Measurements from ENCODE around the gene SMIM1. TPM values are rescaled to one million over a fixed set of nuclear protein-coding genes. Genes with fewer than 3 reads are reported as not detected.
"Not testable (repeated sequence)": the region's sequence is repeated elsewhere in the genome, so short reads cannot be mapped to it uniquely, and the experiment has no call there.

SMIM1 gene
- total RNA-seq, 3 donors from 2014 or later (not counting 1 experiment from before 2014, with no cell fraction given) = 0.78 to 2.6 (median 1.6) TPM

DNA sequence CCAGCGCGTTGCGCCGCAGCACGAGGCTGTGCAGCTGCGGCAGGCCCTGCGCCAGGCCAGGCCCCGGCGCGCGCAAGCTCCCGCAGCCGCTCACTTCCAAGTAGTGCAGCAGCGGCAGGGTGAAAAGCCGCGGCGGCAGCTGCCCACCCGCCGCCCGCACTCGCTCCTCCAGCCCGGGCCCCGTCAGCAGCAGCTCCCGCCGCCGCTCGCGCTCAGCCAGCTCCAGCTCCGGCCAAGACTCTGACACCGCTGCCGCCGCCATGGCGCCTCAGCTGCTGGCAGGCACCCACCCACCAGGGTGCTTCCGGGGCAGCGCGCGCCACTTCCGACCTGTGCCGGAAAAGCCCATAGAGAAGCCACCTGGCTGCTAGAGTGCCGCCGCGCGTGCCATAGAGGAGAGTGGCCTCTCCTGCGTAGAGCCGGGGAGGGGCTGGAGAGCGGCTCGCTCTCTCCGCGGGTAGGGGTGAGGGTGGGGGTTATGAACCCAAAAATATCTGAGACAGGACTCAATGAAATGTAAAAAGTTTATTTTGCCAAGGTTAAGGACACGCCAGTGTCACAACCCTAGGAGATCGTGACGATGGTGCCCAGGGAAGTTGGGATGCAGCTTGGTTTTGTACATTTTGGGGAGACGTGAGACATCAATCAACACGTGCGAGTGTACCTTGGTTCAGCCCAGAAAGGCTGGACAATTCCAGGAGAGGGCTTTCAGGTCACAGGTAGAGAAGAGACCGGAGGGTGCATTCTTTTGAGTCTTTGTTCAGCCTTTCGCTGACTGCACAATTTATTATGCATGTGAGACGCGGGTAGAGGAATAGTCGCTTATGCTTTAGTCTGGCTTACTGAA, 23.9 kb downstream of the SMIM1 start, which contains the start of gene LRRC47:
Gene LRRC47, minus strand, starts transcription at position 284 of the 847 bp plus-strand sequence. Its CDS starts 22 bp downstream, at position 262.
- DNase-seq (peak; percentile 92 to 95), ATAC-seq (peak; percentile 99 to 100 (median 99))
- no peaks in the 10 kb centered on the region for H3K27me3 ChIP-seq (ENCODE audit: control insufficient read depth, insufficient read depth, low read length)
- peaks cover 0 to 5% of the 10 kb centered on the region in 2 donors for H3K27me3 Mint-ChIP-seq (ENCODE audit: low read depth in 2 of 2)
- peaks cover 33% of the 10 kb centered on the region for H3K4me1 ChIP-seq (ENCODE audit: control insufficient read depth, insufficient read depth, low read length)
- 6% methylated on average over 60 of the region's 60 CpGs for WGBS (ENCODE audit: insufficient coverage)
- peak within 1 kb of the TSS; percentile 90 for H3K4me3 Mint-ChIP-seq
- H3K36me3 ChIP-seq (ENCODE audit: control insufficient read depth, insufficient read depth, low read length) = peaks cover 8% of the 10 kb centered on the region
- no peaks in the 10 kb centered on the region for H3K9me3 ChIP-seq (ENCODE audit: control insufficient read depth, insufficient read depth, low read length)
- H3K36me3 Mint-ChIP-seq = no peaks in the 10 kb centered on the region
- peak within 1 kb of the TSS; percentile 44 for H3K4me3 ChIP-seq (ENCODE audit: low read length)
- H3K27ac Mint-ChIP-seq = peak within 1 kb of the TSS; percentile 61 to 85
- peak within 1 kb of the TSS; percentile 61 for H3K27ac ChIP-seq (ENCODE audit: low read length)
- intact Hi-C loops (cut with micrococcal nuclease) = loop anchor here (1.0 kb wide), 2 partner anchors 61 to 104 kb away; partner anchors contain the start of genes C1orf174, CEP104 and DFFB
- no peaks in the 10 kb centered on the region for H3K9me3 Mint-ChIP-seq
- H3K4me1 Mint-ChIP-seq = peaks cover 18 to 38% of the 10 kb centered on the region in 2 donors
- TF ChIP-seq, protein P1, sequence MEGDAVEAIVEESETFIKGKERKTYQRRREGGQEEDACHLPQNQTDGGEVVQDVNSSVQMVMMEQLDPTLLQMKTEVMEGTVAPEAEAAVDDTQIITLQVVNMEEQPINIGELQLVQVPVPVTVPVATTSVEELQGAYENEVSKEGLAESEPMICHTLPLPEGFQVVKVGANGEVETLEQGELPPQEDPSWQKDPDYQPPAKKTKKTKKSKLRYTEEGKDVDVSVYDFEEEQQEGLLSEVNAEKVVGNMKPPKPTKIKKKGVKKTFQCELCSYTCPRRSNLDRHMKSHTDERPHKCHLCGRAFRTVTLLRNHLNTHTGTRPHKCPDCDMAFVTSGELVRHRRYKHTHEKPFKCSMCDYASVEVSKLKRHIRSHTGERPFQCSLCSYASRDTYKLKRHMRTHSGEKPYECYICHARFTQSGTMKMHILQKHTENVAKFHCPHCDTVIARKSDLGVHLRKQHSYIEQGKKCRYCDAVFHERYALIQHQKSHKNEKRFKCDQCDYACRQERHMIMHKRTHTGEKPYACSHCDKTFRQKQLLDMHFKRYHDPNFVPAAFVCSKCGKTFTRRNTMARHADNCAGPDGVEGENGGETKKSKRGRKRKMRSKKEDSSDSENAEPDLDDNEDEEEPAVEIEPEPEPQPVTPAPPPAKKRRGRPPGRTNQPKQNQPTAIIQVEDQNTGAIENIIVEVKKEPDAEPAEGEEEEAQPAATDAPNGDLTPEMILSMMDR (IDR thresholded peaks at IDR 0.05) = no peak

DNA sequence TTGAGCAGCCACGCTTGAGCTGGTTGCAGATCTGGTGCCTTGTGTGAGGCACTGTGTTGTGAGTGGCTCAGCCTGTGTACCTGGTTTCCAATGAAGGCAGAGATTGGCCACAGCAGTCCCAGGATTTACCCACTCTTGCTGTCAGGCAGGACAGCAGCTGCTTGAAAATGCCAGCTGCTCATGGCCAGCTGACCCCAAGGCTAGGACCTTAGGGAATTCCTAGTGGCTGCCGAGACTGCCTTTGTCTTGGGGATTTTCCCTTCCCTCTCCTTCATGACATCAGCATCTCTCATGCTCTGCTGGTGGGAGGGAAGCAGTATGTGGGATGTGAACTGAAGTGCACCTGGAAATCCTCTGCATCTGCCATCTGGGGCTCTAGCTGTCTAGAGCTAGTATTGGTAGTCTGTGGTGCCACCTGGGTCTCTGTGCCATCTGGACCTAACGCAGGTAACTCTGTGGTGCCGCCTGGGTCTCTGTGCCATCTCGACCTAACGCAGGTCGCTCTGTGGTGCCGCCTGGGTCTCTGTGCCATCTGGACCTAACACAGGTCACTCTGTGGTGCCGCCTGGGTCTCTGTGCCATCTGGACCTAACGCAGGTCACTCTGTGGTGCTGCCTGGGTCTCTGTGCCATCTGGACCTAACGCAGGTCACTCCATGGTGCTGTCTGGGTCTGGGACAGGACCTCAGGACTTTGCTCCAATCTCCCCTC, 27.6 kb downstream of the SMIM1 start:
- H3K27me3 ChIP-seq (ENCODE audit: control insufficient read depth, insufficient read depth, low read length) = peaks cover 8% of the 10 kb centered on the region
- no peaks in the 10 kb centered on the region for H3K9me3 ChIP-seq (ENCODE audit: control insufficient read depth, insufficient read depth, low read length)
- Mint-ChIP-seq H3K36me3 (no peaks in the 10 kb centered on the region), H3K9me3 (no peaks in the 10 kb centered on the region), H3K4me3 (no peak overlapping the region), H3K27me3 (ENCODE audit: low read depth in 2 of 2) (peaks cover 22 to 27% of the 10 kb centered on the region in 2 donors), H3K27ac (no peak overlapping the region), H3K4me1 (peaks cover 18 to 19% of the 10 kb centered on the region in 2 donors)
- intact Hi-C loops (cut with micrococcal nuclease) = no loop called here
- WGBS (ENCODE audit: insufficient coverage) = 95% methylated on average over 10 of the region's 11 CpGs
- no peak overlapping the region for H3K27ac ChIP-seq (ENCODE audit: low read length)
- H3K4me3 ChIP-seq (ENCODE audit: low read length) = no peak overlapping the region
- H3K4me1 ChIP-seq (ENCODE audit: control insufficient read depth, insufficient read depth, low read length) = peaks cover 15% of the 10 kb centered on the region
- TF ChIP-seq, protein P1 (IDR thresholded peaks at IDR 0.05) = no peak
- ATAC-seq = no peak
- DNase-seq = no peak
- H3K36me3 ChIP-seq (ENCODE audit: control insufficient read depth, insufficient read depth, low read length) = no peaks in the 10 kb centered on the region

DNA sequence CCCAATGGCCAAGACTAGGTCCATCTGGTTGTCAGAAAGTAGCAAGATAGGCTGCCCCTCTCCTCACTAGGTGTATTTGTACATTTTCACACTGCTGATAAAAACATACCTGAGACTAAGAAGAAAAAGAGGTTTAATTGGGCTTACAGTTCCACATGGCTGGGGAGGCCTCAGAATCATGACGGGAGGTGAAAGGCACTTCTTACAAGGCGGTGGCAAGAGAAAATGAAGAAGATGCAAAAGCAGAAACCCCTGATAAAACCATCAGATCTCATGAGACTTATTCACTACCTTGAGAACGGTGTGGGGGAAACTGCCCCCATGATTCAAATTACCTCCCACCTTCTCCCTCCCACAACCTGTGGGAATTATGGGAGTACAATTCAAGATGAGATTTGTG, 28.2 kb downstream of the SMIM1 start:
- H3K4me1 ChIP-seq (ENCODE audit: control insufficient read depth, insufficient read depth, low read length); H3K27ac Mint-ChIP-seq; H3K27me3 ChIP-seq (ENCODE audit: control insufficient read depth, insufficient read depth, low read length); DNase-seq; H3K27ac ChIP-seq (ENCODE audit: low read length); H3K4me3 Mint-ChIP-seq; intact Hi-C loops (cut with micrococcal nuclease); ATAC-seq; H3K9me3 ChIP-seq (ENCODE audit: control insufficient read depth, insufficient read depth, low read length); H3K4me3 ChIP-seq (ENCODE audit: low read length); H3K36me3 ChIP-seq (ENCODE audit: control insufficient read depth, insufficient read depth, low read length); H3K36me3 Mint-ChIP-seq; H3K9me3 Mint-ChIP-seq: not testable (repeated sequence)
- WGBS (ENCODE audit: insufficient coverage) = 77% methylated on average over 2 of the region's 3 CpGs
- Mint-ChIP-seq H3K4me1 (peaks cover 13 to 14% of the 10 kb centered on the region in 2 donors), H3K27me3 (ENCODE audit: low read depth in 2 of 2) (peaks cover 28 to 34% of the 10 kb centered on the region in 2 donors)

Measured in natural killer cell (primary cell).